GM21723 (cell line): ENCODE measurements around the gene ACAD11.
"Not testable (repeated sequence)": the region's sequence is repeated elsewhere in the genome, so short reads cannot be mapped to it uniquely, and the experiment has no call there.

Experiments
- ATAC-seq: cut with Tn5 transposase; IDR thresholded peaks from one replicate; pipeline ENCODE4 v1.9.1; 2021; ENCODE audit warnings: mild to moderate bottlenecking, moderate library complexity; ENCODE audit not compliant: unreplicated experiment

ACAD11 gene

DNA sequence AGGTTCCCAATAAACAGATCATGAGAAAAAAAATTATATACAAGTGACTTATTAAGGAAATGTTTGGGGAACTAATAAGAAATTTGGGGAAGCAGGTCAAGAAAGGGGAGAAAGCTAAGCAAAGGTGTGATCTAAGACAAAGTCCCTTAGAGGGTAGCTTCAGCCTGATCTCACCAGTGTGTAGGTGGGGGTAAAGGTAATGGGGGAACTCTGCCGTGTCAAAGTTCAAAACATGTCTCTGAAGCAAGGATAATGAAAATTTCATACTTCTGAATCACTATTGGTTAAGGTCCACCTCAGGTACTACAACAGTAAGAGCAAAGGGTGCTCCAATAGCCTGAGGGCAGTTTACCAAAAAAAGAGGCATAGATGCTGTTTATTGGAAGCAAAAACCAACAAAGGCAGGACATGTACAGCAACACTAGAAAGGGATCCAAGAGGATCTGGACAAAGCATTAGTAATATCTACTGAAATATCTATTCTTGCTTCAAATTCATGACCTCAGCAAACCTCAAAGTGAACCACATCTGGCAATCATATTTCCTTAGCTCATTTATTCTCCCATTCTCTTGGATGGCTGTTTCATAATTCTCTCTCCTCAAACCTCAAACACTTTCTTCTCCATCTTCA lies 6.9 kb downstream of the ACAD11 start:
- no peak for ATAC-seq

DNA sequence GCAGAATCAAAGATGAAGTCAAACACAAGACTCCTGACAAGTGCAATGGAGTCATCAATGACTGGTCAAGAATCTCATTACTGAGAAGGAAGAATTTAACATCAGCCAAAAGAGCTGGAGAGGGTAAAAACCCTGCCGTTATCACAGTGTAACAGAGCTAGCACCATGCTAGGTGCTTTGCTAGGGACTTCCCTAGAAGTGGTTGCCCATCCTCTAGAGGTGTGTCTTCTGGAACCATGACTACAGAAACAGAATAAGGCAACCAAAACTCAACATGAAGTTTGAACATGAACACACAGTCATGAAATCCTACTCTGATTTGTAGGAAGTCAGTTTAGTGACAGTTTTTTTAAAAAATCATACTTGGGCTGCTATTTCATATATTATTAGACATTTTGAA lies 9.5 kb downstream of the ACAD11 start:
- no peak for ATAC-seq

DNA sequence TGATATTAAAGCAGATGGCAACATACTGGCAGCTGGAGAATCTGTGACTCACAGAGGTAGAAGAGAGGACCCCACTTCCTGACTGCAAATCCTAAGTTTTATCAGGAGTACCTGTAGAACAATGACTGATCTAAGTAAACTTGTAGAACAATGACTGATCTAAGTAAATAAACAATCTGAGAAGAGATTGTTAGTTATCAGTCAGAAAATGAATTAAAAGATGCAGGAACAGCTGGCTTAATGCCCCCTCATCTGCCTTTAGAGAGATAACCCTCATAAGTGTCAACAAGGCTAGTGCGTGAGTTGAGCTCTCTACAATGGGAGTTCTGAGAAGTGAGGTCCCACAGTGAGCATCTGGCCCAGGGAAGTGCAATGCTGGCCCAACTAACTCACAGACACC lies 14.6 kb downstream of the ACAD11 start:
- no peak for ATAC-seq

DNA sequence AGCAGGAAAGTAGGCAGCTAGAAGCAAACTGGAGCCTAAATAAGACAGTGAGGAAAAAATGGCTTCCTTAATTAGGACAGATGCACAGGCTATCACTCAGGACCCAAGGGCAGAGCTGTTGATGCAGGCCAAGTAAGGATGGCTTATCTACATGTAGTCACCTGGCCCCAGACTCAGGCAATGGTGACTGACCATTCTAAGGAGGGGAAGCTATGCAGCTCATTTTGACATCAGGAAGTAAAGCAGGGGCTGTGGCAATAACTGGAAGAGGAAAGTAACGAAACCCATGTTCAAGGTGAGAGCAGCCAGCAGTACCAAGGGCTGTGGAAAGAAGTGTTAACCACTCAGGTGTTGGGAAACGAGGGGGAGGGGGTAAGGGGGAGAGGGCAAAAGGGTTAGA lies 16.2 kb downstream of the ACAD11 start:
- no peak for ATAC-seq

DNA sequence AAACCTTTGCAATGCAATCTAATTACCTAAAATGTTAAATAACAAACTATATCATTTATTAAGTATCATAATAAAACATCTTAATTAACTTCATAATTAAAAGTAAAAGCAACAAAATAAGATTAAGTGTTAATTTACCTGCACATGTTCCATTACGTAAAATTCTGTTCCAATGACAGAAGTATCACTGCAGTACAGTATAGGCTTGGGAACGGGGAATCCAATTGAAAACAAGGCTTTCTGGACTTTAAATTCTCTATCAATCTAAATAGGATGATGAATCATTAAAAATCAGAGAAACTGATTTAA lies 17.1 kb downstream of the ACAD11 start:
- no peak for ATAC-seq

DNA sequence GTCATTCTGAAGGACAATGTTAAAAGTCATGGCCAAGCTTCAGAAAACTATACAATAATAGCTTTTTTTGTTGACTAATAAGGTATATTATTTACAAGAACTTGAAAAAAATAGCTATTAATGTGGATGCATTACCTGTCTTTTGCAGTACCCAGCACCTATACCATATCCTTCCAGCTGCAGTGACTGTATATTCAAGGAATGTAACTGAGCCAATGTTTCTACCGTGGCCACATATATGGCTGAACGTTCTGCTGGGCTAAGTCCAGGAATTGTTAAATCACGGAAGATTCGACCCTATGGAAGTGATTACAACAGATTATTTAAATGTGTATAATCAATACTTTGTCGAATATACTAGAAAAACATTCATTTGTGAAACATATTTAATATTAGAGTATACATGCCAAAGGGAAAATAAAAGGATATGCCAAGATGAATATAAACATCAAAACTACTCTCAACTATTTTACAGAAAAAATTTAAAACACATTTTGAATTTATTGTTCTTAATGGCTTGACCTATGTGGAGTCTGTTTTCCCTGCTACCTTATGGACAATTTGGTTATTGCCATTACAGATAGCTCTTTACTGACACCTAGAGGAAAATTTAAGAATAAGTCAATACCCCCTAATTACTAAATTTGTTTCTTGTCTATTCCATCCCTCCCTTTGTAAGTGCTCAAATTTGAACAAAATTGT lies 17.6 kb downstream of the ACAD11 start:
- ATAC-seq, result peak; percentile 48

DNA sequence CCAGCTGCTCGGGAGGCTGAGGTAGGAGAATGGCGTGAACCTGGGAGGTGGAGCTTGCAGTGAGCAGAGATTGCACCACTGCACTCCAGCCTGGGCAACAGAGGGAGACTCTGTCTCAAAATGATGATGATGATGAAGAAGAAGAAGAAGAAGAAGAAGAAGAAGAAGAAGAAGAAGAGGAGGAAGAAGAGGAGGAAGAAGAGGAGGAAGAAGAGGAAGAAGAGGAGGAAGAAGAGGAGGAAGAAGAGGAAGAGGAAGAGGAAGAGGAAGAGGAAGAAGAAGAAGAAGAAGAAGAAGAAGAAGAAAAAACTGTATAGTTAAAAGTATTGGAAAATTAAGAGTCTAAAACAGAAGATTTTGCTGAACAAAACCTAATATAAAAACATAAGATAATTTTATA lies 18.2 kb downstream of the ACAD11 start:
- ATAC-seq, result not testable (repeated sequence)

DNA sequence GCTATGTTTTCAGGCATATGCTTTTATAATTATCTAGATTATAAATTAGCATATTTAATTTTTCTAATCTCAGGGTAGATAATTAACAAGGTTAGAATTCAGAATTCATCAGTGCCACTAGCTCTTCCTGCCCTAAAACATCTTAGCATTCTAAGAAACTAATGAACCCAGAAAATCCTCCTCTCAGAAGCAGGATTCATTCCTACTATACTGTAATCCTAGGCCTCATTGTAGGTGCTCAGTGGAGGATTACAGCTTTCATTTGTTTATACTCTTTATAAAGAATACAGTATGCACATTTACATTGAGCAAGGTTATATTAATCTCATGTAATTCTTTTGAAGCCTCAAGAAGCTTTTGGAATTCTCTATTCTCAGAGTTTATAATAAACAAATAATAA lies 20.9 kb downstream of the ACAD11 start:
- ATAC-seq, result no peak

DNA sequence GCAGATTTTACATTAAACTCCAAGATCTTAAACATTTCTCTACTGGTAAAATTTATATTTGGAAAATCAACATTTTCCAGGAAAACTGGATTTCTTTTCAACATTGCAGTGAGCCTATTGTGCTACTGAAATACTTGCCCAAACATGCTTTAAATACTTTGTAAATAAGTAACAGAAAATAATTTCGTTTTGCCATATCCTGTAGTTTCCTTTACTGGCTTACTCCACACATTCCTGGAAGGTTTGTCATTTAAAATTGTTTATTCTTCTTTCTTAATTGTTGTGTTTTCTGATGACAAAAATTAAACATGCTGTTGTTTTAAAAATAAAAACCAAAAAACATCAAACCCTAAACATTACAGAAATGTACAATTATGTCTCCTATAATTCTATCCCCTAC lies 22.0 kb downstream of the ACAD11 start:
- ATAC-seq, result no peak

DNA sequence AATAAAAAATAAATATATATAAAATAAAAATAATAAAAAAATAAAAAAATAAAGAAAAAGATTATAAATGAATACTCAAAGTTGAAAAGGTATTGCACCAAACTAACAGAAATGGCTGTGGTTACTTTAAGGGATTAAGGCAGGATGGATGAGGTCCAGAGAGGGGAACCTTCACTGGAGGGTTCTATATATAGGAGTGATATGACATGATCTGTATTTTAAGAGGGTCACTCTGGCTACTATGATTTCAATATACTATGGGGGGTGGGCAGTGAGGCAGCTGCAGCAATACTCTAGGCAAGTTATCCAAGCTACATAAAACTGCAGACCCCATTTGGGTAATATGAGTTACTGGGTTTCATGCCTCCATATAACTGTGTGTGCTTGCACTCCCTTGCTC lies 24.6 kb downstream of the ACAD11 start:
- ATAC-seq, result no peak

DNA sequence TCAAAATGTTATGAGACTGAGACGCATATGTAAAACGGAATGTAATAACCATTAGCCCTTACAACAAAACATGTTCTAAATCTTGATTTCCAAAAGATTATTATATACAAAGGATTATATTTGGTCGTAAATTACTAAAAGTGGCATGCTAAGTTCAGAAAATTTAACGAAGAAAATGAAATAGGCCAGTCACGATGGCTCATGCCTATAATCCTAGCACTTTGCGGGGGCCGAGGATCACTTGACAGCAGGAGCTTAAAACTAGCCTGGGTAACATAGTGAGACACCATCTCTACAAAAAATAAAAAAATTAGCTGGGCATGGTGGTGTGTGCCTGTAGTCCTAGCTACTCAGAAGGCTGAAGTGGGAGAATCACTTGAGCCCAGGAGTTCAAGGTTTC lies 29.0 kb downstream of the ACAD11 start:
- no peak for ATAC-seq

DNA sequence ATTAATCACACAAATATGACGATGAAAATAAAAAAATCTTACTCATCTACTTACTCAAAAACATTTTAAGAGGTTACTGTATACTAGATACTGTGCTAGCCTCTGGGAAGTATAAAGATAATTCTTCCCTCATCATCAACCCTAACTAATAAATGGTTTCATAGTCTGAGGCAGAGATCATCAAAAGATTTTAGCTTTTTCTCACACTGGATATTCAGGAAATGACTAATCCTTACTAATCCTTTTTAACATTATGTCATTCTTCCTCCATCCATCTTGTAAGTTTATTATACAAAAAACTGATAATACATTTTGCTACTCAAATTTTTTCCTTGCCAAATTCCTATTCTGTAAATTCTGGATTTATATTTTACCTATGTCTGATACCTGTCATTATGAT lies 29.7 kb downstream of the ACAD11 start:
- no peak for ATAC-seq

DNA sequence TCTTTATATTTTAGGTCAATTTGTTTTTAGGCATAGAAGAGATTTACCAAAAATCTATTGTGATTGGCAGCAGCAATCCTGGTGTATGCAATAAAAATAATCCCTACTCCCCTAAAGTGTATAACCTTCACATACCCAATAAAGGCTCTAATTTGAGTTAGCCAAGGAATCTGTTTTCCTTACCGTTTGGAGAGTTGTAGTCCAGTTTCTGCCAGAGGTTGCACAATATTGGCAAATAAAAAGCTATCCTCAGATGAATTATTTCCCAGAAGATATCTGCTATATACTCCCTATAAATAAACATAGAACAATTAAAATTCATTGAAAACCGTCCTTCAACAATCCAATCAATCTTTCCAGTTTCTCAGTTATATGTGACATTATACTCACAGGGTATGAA lies 31.5 kb downstream of the ACAD11 start:
- ATAC-seq, result no peak

DNA sequence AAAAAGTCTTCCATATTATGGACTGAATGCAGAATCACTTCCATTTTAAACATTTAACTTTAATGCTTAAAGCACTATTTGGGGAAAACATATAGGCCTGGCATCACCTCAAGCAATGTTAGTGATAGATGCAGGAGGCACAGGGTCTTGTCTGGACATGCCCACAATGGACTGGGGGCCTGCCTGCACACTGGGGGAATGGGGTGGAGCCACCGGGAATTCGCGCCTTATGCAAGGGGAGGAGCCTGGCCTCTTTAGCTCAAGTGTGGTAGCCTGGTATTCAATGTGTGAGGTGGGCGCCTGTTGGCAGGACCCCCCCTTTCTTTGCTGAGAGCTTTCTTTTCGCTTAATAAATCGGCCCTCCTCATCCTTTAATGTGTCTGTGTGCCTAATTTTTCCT lies 32.7 kb downstream of the ACAD11 start:
- ATAC-seq, result no peak

DNA sequence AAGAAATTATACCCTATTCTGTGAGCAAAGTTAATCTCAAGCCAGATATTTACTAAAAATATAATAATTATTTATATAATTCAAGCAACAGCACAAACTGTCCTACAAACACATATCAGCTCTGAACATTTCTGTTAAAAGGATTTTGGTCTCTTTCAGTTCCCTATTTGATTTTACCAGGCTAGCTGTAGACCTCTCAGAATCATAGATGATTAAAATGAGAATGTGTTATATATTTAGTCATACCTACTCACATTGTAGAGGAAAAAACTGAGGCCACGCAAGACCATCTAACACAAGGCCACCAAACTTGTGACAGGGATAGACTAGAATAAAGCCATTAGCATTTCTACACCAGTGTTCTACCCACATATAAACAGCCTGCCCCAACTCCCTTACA lies 34.0 kb downstream of the ACAD11 start:
- peak; percentile 80 for ATAC-seq

DNA sequence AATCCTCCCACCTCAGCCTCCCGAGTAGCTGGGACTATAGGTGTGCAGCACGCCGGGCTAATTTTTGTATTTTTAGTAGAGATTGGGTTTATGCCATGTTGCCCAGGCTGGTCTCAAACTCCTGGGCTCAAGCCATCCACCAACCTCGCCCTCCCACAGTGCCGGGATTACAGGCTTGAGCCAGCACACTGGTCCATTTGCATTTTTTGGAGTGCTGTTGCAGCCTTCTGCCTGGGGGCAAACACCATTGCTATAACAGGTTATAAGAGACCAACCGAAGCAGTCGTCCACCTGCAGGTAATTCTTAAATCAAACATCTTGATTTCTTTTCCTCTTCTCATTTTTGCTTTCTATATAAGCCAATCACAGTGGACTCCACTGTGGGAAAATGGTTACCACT lies 34.8 kb downstream of the ACAD11 start:
- no peak for ATAC-seq

DNA sequence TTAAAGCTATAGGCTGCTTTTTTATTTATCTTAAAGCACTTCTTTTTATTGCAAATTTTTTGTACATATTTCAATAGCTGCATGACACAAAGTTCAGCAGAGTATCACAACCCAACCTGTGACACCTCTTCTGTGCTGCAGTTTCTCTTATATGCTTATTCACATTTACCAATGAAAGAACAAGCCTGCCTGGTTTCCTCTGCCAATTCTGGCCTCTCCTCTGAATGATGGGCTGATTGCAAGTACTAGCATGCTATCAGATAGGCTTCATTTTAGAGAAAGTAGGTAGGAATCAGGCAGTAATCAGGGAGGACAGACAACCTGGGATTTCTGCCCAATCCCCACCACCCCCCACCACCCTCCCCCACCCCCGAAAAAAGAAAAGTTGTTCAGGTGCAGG lies 36.0 kb downstream of the ACAD11 start:
- no peak for ATAC-seq

DNA sequence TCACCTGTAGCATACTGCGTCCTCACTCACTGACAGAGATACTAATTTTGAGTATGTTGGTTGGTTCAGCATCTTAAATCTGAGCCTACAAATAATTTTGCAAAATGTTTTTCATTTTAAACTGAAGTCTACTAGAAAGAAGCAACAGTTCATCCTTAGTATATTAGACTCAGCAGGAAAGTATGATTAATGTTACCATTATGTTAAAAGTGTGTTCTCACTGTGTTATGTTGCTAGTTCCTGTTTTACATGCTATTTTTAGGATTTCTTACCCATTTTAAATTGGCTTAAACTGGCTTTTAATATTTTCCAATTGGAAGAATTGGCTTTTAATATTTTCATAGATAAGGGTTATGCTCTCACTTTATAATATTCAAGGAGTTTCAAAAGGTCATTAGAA lies 36.8 kb downstream of the ACAD11 start:
- no peak for ATAC-seq

DNA sequence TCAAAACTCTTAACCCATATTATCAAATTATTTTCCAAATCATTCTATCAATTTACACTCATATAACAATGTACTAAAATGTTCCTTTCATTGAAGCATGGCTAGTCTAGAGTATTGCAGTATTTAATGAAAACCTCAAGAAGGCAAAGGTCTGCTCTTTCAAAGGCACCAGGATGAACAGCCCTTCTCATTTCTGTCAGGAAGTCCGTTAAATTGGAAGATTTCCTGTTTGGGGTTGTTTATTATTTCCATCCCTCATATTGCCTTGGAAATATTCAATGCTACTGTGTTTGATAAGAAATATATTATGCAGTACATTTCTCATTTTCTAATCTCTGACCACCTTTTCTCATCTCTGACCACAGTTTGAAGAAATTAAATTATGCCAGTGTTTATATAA lies 37.5 kb downstream of the ACAD11 start:
- no peak for ATAC-seq

DNA sequence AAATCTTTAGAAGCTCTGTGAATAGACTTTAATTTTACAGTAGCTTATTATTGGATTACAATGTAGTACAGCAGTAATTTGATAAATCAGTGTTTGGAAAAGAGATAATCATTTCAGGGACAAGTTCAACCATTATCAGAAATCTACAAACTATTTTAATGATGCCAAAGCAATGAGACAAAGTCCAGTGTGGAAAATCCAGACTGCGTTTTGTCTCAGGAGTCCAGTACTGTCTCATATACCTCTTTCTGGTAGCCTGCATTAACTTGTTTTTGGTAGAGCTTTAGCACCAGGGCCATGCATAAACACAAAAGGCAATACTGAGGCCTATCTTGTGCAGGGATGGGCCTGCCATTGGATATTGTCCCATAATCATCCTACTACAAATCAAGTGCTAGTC lies 42.8 kb downstream of the ACAD11 start:
- ATAC-seq, result no peak

DNA sequence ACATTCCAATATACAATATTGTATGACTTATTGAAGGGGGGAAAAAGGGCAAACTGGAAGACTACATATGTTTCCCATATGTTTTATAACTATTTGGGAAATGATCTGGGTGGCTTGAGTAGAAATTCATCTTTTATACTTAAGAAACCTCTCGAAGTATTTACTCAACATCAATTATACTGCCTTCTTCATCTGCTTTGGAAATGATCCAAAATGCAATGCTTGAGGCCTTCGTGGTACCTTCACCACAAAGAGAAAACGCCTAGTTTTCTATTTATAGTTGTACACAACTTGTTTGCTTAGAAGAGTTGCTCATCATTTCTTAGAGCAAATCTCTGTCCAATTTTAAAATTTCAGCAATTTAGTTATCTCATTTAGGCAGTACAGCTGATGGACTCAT lies 43.7 kb downstream of the ACAD11 start:
- no peak for ATAC-seq

DNA sequence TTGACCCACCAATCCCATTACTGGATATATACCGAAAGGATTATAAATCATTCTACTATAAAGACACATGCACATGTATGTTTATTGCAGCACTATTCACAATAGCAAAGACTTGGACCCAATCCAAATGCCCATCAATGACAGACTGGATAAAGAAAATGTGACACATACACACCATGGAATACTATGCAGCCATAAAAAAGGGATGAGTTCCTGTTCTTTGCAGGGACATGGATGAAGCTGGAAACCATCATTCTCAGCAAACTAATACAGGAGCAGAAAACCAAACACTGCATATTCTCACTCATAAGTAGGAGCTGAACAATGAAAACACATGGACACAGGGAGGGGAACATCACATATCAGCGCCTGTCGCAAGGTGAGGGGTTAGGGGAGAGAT lies 44.3 kb downstream of the ACAD11 start:
- ATAC-seq, result not testable (repeated sequence)

DNA sequence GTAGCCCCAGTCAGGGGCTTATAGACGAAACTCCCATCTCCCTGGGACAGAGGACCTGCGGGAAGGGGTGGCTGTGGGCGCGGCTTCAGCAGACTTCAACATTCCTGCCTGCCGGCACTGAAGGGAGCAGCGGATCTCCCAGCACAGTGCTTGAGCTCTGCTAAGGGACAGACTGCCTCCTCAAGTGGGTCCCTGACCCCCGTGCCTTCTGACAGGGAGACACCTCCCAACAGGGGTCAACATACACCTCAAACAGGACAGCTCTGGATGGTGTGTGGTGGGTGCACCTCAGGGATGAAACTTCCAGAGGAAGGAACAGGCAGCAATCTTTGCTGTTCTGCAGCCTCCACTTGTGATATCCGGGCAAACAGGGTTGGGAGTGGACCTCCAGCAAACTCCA lies 53.0 kb downstream of the ACAD11 start:
- ATAC-seq, result not testable (repeated sequence)
